Effector CD4-positive, alpha-beta T cell (primary cell): Measurements from ENCODE around the gene S100A6.

Experiments
- DNase-seq: peaks from one replicate; pipeline ENCODE4 v3.0.0-alpha.2; 2020

The S100A6 gene

DNA sequence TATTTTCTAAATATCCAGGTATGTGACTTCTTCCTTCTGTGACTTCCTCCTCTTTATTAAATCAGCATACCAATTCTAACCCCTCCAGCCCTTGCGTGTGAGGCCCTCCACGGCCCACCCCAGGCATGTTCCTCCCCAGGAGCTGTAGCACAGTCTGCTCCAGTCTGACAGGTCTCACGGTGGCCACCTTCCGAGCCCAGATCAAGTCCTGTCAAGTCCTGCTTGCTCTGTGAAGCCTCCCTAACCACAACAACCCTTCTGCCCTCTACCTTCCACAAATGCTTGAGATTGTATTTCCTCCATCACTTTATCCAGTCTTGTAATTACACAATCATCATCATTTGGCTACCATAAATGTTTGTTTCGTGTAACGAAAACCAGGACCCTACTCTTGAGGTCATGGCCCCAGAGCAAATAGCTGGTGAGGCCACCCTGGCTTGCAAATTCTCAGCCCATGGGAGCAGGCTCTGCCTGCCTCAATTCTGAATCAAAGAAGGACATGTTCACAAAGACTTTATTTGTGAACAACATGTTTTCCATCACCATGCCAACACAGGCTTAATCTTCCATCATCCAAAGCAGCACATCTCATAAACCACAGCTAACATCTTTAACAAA is 42.3 kb downstream of the S100A6 start:
- DNase-seq = no peak

DNA sequence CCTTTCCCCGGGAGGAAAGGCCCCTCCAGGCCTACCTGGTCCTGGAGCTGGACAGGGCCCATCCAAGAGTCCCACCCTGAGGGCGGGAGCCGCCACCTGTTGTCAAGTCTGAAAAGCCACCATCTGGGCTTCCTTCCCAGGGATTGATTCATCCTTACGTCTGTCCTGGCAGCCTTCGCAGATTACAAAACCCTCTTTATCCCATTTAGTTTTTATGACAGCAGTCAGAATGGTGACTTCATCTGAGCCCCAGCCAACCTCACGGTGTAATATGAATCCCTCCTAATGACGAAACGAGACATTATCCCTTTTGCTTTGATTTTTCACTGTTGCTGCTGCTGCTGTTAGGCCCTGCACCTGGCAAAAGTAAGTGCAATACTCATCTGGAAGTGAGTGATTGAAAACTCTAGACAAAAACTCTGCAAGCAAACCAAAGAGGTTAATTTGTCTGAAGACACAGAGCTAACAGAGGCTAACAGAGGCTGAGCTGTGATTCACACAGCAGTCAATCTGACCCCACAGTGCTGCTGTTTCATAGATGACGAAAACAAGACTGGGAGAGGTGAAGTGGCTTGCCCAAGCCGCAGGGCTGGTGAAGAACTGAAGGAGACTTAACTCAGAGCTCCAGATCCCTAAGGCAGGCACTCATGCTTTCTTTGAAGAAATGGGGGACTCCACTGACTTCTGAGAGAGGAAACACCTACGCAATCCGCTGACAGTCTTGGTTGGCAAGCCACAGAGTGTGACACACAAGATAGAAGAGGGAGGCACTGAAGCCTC is 45.3 kb downstream of the S100A6 start:
- no peak for DNase-seq

DNA sequence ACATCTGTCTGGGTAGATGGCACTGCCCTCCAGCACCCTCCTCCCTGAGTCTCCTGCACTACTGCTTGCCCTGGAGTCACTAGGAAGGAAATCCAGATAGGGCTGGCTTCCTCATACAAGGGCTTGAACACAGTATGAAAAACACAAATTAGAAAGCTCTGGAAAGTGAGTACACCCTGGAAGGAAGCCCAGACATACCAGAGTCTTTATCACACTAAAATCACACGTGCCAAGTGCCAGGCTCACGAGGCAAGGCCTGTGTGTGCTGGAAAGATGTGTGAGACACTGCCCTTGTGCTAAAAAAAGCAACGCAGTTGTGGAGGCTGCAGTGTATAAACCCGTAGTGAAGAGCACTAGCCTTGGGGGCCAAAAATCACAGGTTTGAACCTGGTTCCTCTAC is 47.1 kb downstream of the S100A6 start:
- DNase-seq = no peak

DNA sequence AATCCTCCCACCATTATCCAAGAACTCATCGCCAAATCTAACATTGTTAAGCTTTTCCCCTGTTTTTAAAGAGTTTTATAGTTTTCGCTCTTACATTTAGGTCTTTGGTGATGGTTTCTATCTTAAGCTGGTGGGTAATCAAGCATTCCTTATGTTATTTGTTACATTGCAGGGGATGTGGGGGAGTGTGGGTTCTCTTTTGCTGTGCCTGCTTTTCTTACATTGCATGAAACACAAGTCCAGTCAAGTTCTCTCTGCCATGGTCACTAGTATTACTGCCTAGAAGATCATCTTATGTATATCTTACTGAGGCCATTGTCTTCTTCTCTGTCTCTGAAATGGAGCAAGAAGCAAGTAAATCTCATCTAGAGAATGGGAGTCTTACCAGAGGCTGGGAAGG is 48.1 kb downstream of the S100A6 start:
- no peak for DNase-seq

DNA sequence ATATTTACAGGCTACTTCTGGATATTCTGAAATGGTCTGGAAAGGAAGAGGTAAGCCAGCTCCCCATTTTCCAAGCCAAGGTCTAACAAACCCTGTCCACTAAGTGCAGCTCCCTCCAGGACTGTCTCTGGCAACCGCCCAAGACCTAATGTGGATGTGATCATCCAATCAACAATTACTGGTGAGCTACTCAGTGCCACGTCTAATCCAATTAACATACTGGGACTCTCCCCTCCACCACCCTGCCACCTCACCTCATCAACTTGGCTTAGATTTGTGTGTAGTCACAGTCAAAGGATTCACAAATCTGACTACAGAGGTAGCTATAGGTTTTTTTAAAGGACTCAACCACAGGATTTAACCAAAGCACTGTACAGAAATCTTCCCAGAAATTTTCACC is 49.9 kb downstream of the S100A6 start:
- no peak for DNase-seq
